NK-92 (cell line): ENCODE measurements around the gene SYNPO2L.

Source experiments
- DNase-seq: peaks from one replicate; lab custom pipeline; 2025; ENCODE audit not compliant: unreplicated experiment; lab: John Stamatoyannopoulos, UW

Gene SYNPO2L

GRCh38 chr10:73649876-73650536 lies 5.8 kb downstream of the SYNPO2L start:
- DNase-seq: no peak

GRCh38 chr10:73648975-73649829 lies 6.6 kb downstream of the SYNPO2L start:
- no peak for DNase-seq

GRCh38 chr10:73647875-73648651 lies 7.8 kb downstream of the SYNPO2L start:
- no peak for DNase-seq

GRCh38 chr10:73647211-73647874 lies 8.5 kb downstream of the SYNPO2L start:
- no peak for DNase-seq

GRCh38 chr10:73646598-73647041 lies 9.2 kb downstream of the SYNPO2L start:
- DNase-seq: no peak

GRCh38 chr10:73645251-73645650 lies 10.6 kb downstream of the SYNPO2L start:
- no peak for DNase-seq

GRCh38 chr10:73644767-73645166 lies 11.1 kb downstream of the SYNPO2L start:
- no peak for DNase-seq

- no peak for DNase-seq
Measured at GRCh38 chr10:73644015-73644743, 11.7 kb downstream of the SYNPO2L start.

- DNase-seq: no peak
Measured at GRCh38 chr10:73643362-73643761, 12.5 kb downstream of the SYNPO2L start.

GRCh38 chr10:73641328-73642060 lies 14.3 kb downstream of the SYNPO2L start, which contains the start of gene MYOZ1:
Gene MYOZ1 (minus strand): TSS chr10:73641474. CDS start chr10:73640017, 1,457 bp downstream.
- DNase-seq: no peak

GRCh38 chr10:73639286-73639685 lies 16.5 kb downstream of the SYNPO2L start:
- DNase-seq: no peak

GRCh38 chr10:73635781-73636180 lies 20.0 kb downstream of the SYNPO2L start:
- no peak for DNase-seq

- DNase-seq: no peak
Measured at GRCh38 chr10:73634421-73634820, 21.4 kb downstream of the SYNPO2L start.

GRCh38 chr10:73629165-73629564 lies 26.7 kb downstream of the SYNPO2L start:
- no peak for DNase-seq

GRCh38 chr10:73628405-73628804 lies 27.4 kb downstream of the SYNPO2L start:
- DNase-seq: no peak

- no peak for DNase-seq
Measured at GRCh38 chr10:73627300-73627699, 28.5 kb downstream of the SYNPO2L start.

- peak; percentile 71 for DNase-seq
Measured at GRCh38 chr10:73625884-73626752, 29.7 kb downstream of the SYNPO2L start.

- DNase-seq: no peak
Measured at GRCh38 chr10:73625004-73625883, 30.6 kb downstream of the SYNPO2L start.
